Epidermal melanocyte (primary cell): ENCODE measurements around the gene EFHD1.
"Not testable (repeated sequence)": the region's sequence is repeated elsewhere in the genome, so short reads cannot be mapped to it uniquely, and the experiment has no call there.

Experiments used
- DNase-seq: peaks from one replicate; pipeline ENCODE4 v3.0.0; 2011; ENCODE audit warnings: low spot score; ENCODE audit not compliant: insufficient read length

Gene EFHD1

DNA sequence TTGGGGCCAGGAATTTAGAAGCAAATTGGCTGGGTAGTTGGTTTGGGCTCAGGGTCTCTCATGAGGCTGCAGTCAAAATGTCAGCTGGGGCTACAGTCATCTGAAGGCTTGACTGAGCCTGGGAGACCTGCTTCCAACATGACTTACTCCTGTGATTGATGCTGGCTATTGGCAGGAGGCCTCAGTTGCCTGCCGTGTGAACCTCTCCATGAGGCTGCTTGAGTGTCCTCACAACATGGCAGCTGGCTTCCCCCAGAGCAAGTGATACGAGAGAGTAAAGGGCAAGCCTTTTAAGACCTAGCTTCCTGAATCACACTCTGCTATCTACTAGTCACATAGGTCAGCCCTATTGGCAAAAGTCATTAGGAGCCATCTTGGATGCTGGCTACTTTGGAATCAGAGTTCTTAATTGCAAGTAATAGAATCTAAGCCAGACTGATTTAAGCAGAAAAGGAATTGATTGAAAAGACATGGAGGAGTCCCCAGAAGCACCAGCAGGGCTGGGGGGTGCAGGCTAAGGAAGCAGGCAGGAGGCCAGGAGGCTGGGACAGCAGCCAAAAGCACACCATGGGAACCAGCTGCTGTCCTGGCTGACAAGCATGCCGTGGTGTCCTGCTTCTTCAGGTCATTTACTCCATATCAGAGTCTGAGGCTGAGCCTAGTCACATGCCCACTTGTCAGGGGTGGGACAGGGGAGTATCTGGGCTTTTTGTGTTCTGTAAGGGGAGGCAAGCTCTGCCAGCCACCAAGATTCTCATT lies 55.9 kb downstream of the EFHD1 start:
- no peak for DNase-seq

DNA sequence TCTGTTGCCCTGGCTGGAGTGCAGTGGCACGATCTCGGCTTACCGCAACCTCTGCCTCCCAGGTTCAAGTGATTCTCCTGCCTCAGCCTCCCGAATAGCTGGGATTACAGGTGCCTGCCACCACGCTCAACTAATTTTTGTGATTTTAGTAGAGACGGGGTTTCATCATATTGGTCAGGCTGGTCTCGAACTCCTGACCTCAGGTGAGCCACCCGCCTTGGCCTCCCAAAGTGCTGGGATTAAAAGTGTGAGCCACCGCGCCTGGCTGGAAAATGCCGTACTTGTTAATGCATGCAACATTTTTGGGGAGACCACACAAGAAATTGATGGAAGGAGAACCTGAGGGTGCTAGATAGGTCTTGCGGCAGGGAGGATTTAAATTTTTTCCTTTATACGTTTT lies 57.7 kb downstream of the EFHD1 start:
- DNase-seq: not testable (repeated sequence)

DNA sequence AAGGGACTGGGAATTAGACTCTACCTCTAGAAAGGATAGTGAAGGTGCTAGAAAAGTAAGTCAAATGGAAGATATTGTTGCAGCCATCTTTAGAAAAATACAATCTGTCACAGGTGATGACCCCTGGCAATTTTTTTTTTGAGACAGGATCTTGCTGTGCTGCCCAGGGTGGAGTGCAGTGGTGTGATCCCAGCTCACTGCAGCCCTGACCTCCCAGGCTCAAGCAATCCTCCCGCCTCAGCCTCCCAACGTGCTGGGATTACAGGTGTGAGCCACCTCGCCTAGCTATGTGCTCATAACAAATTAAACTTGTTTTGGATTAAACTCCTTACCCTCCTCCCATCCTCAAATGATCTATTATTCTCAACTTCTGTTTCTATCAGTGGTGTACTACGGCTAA lies 59.9 kb downstream of the EFHD1 start:
- no peak for DNase-seq

DNA sequence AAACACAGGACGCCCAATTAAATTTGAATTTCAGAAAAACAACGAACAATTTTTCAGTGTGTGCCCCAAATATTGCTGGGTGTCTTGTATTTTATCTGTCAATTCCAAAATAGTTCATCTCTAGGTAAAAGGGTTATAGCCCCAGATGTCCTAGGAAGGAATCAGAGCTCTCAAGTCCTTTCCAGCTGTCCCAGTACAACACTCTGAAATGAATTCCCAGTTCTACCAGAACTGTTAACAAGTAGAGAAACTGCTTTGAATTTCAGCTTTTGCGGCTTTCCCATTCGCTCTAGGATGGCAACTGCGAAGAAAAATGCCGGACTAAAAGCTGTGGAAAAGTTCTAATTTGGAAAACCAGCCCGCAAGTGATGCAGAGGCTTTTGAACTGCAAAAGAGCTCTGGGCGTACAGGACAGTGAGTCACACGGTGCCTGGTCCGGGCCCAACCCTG lies 63.2 kb downstream of the EFHD1 start:
- DNase-seq: no peak

DNA sequence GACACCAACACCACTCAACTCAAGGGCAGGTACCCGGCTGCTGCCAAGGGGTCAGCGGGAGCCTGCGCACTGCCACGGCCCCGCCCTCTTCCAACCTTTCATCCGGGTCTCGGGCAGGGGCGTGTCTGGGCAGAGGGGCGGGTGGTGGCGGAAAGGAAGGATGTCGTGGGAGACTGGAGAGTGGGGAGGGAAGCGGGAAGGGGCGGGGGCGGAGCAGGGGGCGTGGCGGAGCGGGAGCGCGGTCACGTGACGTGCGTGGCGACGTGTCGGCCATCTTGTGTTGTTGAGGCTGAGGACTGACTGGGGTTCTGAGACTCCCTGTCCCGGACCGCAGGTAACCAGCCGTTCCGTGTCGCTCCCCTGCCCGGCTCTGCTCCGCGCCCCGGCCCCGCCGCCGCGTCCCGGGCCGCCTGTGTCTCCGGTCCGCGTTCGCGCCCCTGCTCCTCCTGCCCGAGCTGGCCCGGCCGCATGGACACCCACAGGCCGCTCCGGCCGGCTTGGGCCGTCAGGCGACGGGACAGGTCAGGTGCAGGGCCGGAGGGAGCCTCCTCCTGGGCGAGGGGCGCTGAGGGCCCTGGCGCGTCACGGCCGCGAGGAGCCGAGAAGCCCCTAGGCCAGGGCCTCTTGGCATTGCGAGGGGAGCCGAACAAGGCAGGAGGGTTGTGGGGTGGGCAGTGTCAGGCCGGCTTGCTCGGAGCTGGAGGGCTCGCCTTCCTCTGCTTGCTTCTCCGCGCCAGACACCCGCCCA lies 63.8 kb downstream of the EFHD1 start, which contains the start of gene GIGYF2:
Gene GIGYF2 (plus strand): TSS at position 273 of the 748 bp plus-strand sequence. CDS start 37,867 bp downstream, outside the sequence.
- DNase-seq: peak; percentile 85

DNA sequence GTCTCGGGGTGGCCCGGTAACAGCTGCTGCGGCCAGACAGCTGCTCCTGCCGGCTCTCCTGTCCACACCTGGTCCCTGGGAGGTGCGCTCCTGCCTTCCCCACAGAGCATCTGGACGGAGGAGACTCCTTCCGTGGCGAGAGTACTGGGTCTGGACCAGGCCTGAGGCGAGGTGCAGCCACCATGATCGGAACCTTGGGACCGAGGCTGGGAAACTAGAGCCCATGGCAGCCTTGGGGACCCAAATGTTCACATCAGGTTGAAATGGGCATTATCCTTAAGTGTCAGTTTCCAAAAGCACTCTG lies 64.4 kb downstream of the EFHD1 start:
- DNase-seq: no peak

DNA sequence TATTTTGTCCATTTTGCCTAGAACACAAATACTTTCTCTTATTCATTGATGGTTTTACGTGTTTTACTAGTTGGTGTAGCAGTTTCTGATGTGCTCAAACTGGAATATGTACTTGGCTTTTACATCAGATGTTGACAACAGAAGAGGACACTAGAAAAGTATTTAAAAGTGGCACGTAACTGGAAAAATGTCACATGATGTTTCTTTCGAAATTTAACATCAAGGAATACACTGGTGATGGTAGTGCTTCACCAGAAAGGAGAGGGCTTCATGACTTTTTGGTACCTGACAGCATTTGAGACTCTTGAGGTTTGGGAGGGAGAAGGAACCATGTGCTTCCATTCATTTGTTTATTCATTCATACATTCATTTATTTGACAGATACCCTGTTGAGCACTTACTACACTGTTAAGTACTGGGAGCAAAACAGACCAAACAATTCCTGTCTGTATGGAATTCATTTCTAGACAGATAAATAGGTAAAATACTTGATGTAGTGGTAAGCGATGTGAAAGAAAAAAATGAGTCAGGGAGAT lies 65.2 kb downstream of the EFHD1 start:
- no peak for DNase-seq

DNA sequence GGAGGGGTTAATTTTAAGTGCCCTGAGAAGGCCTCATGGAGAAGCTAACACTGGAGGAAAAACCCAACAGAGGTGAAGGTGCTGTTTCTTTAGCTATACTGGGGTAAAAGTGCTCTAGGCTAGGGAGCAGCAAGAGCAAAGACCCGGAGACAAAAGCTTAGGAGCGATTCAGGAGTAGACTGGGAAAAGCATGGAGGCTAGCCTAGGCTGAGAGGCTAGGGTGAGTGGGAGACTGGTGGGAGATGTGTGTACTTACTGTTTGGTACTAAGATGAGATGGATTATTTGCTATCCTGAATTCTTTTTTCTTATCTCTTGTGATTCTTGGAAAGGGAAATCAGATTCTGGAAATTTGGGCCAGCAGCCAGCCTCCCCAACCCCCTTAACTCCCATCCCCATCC lies 65.7 kb downstream of the EFHD1 start:
- no peak for DNase-seq

DNA sequence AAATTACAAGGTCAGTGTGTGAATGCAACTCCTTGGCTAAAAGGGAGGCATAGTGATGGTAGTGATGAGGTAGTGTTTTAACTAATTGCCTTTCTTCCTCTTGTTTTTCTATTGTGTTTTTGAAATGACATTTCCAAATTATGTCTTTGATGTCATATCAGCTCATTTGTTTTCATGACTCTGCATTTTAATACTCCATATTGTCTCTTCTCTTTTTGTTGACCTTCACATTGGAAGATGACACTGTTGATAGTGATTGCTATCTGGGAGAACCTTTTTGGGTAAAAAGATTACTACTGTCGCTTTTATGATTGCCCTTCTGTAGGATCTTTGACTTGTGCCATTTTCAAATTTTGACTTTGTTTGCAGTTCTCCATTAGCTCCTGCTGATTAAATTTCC lies 66.8 kb downstream of the EFHD1 start:
- DNase-seq: no peak

DNA sequence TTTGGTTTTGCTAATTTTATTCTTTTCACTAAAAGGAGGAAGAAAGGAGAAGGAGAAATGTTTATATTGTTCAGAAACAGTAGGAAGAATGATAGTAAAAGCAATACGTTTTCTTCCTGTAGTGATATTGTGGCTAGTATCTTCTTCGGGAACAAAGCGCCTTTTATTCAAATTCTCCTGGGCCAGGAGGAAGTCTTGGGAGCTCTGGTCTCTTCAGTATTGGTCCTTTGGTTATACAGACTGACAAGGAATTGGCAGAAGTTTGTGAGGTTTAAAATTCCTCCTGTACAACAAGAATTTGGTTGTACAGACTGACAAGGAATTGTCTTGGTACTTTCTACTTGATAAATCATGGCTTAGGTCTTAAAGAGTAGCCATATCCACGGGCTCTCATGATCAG lies 73.7 kb downstream of the EFHD1 start:
- DNase-seq: no peak

DNA sequence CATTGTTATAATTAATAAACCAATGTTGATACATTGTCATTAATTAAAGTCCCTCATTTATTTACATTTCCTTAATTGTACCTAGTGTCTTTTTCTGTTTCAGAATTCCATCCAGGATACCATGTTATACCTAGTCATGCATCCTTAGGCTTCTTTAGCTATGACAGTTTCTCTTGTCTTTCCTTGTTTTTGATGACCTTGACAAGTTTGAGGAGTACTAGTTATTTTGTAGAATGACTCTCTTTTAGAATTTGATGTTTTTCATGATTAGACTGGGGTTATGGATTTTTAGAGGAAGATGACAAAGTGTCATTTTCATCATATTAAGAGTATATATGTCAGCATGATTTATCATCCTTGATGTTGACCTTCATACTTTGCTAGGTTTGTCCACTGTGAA lies 80.1 kb downstream of the EFHD1 start:
- DNase-seq: no peak

DNA sequence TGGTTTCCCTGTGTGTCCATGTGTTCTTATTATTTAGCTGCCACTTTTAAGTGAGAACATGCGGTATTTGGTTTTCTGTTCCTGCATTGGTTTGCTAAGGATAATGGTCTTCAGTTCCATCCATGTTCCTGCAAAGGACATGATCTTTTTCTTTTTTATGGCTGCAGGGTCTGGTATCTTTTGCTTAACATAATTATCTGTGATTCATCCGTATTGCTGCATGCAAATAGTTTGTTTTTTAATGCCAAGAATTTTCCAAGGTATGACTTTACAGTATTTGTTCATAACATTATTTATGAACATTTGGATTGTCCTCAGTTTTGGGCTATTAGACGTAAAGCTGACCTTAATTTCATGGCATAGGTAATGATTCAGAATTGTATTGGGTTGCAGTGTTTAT lies 81.6 kb downstream of the EFHD1 start:
- DNase-seq: no peak

DNA sequence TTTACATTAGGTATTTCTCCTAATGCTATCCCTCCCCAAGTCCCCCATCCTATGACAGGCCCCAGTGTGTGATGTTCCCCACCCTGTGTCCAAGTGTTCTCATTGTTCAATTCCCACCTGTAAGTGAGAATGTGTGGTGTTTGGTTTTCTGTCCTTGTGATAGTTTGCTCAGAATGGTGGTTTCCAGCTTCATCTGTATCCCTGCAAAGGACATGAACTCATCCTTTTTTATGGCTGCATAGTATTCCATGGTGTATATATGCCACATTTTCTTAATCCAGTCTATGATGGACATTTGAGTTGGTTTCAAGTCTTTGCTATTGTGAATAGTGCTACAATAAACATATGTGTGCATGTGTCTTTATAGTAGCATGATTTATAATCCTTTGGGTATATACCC lies 86.7 kb downstream of the EFHD1 start:
- DNase-seq: not testable (repeated sequence)

DNA sequence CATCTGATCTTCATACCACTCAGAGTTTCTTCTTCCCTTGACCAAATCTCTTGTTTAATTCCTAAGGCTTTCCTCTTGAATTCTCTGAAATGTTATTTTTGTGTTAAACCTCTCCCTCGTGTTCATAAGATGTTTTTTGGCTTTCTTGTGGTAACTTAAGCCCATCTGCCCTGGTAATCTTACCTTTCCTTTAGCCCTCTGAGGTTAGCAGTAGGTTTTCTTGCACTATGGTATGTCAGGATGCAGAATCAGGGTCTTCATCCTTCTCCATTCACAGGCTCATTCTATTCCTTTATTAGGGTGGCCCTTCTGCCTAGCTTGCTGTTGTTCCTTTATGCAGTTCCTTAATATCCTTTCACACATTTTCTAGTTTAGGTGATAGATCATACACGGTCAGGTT lies 87.9 kb downstream of the EFHD1 start:
- no peak for DNase-seq

DNA sequence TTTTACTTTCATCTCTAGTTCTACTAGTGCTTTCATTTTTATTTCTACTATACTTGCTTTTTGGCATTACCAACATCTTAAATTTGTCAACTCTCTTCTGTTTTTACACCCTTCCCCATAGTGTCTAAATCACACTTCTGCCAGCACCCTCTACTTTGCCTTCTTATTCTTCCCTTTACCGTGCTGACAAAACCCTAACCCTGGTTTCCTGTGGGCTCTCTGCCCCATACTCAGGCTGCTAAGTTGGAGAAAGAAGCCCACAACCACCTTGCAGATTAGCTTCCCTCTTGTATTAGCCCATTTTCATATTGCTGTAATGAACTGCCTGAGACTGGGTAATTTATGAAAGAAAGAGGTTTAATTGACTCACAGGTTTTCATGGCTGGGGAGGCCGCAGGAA lies 88.5 kb downstream of the EFHD1 start:
- DNase-seq: no peak

DNA sequence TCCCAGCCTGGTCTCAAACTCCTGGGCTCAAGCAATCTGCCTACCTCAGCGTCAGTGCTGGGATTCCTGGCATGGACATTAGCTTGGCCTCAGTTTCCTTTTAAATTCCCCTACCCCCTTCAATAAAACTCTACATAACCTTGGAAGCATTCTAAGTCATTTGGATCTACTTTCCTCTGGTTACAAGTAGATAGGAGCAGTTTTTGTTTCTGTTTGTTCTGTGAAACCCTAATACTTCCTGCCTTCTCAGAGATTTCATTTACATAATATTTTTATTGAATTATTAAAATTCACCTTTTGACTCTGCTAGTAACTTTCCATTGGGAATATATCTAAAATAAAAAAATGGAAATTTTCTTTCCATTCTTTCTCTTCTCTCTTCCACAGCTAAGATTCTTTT lies 89.6 kb downstream of the EFHD1 start:
- no peak for DNase-seq

DNA sequence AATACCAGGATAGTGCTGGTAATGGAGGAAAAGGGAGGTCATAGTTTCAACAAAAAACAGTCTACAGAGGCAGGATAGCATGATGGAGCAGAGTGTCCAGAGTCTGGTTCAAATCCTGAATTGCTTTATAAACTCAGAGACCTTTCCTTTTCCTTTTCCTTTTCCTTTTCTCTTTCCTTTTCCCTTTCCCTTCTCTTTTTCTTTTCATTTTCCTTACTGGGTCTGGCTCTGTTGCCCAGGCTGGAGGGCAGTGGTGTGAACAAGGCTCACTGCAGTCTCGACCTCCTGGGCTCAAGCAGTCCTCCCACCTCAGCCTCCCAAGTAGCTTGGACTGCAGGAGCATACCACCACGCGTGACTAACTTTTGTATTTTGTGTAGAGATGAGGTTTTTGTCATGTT lies 95.4 kb downstream of the EFHD1 start:
- DNase-seq: no peak

DNA sequence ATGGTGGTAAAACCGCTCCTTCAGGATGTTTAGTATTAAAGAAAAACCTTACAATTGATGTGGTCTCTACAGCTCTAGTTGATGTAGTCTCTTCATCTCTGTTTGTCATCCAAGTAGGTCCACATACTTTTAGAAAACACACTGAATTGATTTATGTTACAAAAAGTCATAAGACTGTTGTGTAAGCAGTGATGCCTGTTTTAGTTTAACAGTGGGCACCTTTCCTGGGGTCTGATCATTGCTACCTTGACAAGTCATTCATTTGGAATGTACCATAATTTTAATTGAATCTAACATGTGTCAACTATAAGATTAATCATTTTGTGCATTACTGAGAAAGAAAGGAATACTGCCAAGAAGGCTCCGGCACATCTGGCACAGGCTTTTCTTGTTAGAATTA lies 98.1 kb downstream of the EFHD1 start:
- no peak for DNase-seq
